GM23338 (cell line): Measurements from ENCODE around the gene CKLF. TPM values are rescaled to one million over a fixed set of nuclear protein-coding genes. Genes with fewer than 3 reads are reported as not detected.

Experiments
- ATAC-seq: fragments of 200-7000 bp; cut with Tn5 transposase; 3 replicates; pipeline ENCODE4 v1.9.1; 2020
- DNase-seq: peaks from one replicate; pipeline ENCODE4 v3.0.0-alpha.2; 2015; ENCODE audit warnings: low spot score
- H2AFZ ChIP-seq: fragments of 200-600 bp; sonication (generic); 2 replicates; pipeline ENCODE4 v1.8.0; 2016; ENCODE audit warnings: antibody characterized with exemption, mild to moderate bottlenecking, moderate library complexity
- H3F3A ChIP-seq: fragments of 200-600 bp; sonication (generic); replicated peaks from 2 replicates; pipeline ENCODE4 v1.8.0; 2017; ENCODE audit warnings: antibody characterized with exemption, mixed run types, low read depth
- H3K27ac ChIP-seq: fragments of 200-600 bp; sonication (generic); 2 replicates; pipeline ENCODE4 v1.6.1; 2016; ENCODE audit warnings: low read depth
- H3K27me3 ChIP-seq: fragments of 200-600 bp; sonication (generic); 2 replicates; pipeline ENCODE4 v1.8.0; 2016; ENCODE audit warnings: mild to moderate bottlenecking, mixed run types, moderate library complexity; ENCODE audit not compliant: insufficient read depth
- H3K36me3 ChIP-seq: fragments of 200-600 bp; sonication (generic); 2 replicates; pipeline ENCODE4 v1.8.0; 2016; ENCODE audit warnings: mild to moderate bottlenecking; ENCODE audit not compliant: insufficient read depth
- H3K4me1 ChIP-seq: fragments of 200-600 bp; sonication (generic); 2 replicates; pipeline ENCODE4 v1.8.0; 2016; ENCODE audit warnings: mild to moderate bottlenecking, moderate library complexity; ENCODE audit not compliant: insufficient read depth
- H3K4me2 ChIP-seq: fragments of 200-600 bp; sonication (generic); 2 replicates; pipeline ENCODE4 v1.7.1; 2017; ENCODE audit warnings: mixed run types
- H3K4me3 ChIP-seq: fragments of 200-600 bp; sonication (generic); 2 replicates; pipeline ENCODE4 v1.6.1; 2016; ENCODE audit warnings: mixed run types
- H3K79me2 ChIP-seq: fragments of 200-600 bp; sonication (generic); replicated peaks from 2 replicates; pipeline ENCODE4 v1.8.0; 2017; ENCODE audit warnings: mild to moderate bottlenecking; ENCODE audit not compliant: insufficient read depth
- H3K9me2 ChIP-seq: fragments of 200-600 bp; sonication (generic); 2 replicates; pipeline ENCODE4 v1.8.0; 2017; ENCODE audit not compliant: insufficient read depth
- H4K20me1 ChIP-seq: fragments of 200-600 bp; sonication (generic); replicated peaks from 2 replicates; pipeline ENCODE4 v1.8.0; 2017; ENCODE audit warnings: mild to moderate bottlenecking; ENCODE audit not compliant: insufficient read depth
- H3K27ac Mint-ChIP-seq: 2 replicates; pipeline ENCODE4 v1.8.0; 2020; ENCODE audit warnings: inconsistent platforms, mild to moderate bottlenecking, moderate library complexity, mixed read lengths
- H3K27me3 Mint-ChIP-seq: 3 replicates; pipeline ENCODE4 v1.8.0; 2022; ENCODE audit warnings: low read depth, mild to moderate bottlenecking, moderate library complexity, mixed read lengths, inconsistent platforms; ENCODE audit not compliant: insufficient read depth, poor library complexity
- H3K36me3 Mint-ChIP-seq: 3 replicates; pipeline ENCODE4 v1.8.0; 2021; ENCODE audit warnings: low read depth, mild to moderate bottlenecking, inconsistent platforms, moderate library complexity, mixed read lengths
- H3K4me1 Mint-ChIP-seq: 3 replicates; pipeline ENCODE4 v1.8.0; 2020; ENCODE audit warnings: mild to moderate bottlenecking, inconsistent platforms, mixed read lengths
- H3K4me3 Mint-ChIP-seq: 3 replicates; pipeline ENCODE4 v1.8.0; 2021; ENCODE audit warnings: moderate library complexity, mild to moderate bottlenecking, inconsistent platforms, mixed read lengths
- H3K9me3 Mint-ChIP-seq: 3 replicates; pipeline ENCODE4 v1.8.0; 2020; ENCODE audit warnings: moderate library complexity, mild to moderate bottlenecking, inconsistent platforms, mixed read lengths
- CREB1 ChIP-seq: fragments of 250-450 bp; sonication (Bioruptor Pico); IDR thresholded peaks from 2 replicates; pipeline ENCODE4 v1.5.0; 2020; ENCODE audit warnings: low read depth, mild to moderate bottlenecking, moderate library complexity
- EZH2 ChIP-seq: fragments of 200-600 bp; sonication (generic); IDR thresholded peaks from one replicate; pipeline ENCODE4 v1.8.0; 2017; ENCODE audit warnings: antibody characterized with exemption, mild to moderate bottlenecking, low read depth; ENCODE audit not compliant: unreplicated experiment
- EZH2phosphoT487 ChIP-seq: fragments of 200-600 bp; sonication (generic); IDR thresholded peaks from one replicate; pipeline ENCODE4 v1.8.1; 2018; ENCODE audit warnings: antibody characterized with exemption; ENCODE audit not compliant: unreplicated experiment
- JUNB ChIP-seq: IDR thresholded peaks from one replicate; pipeline ENCODE4 v1.6.1; 2016; ENCODE audit warnings: antibody characterized with exemption; ENCODE audit not compliant: unreplicated experiment
- NANOG ChIP-seq: IDR thresholded peaks from 2 replicates; pipeline ENCODE4 v1.6.1; 2016; ENCODE audit warnings: antibody characterized with exemption, borderline replicate concordance
- POLR2AphosphoS5 ChIP-seq: IDR thresholded peaks from 2 replicates; pipeline ENCODE4 v1.6.1; 2016; ENCODE audit warnings: antibody characterized with exemption, low read depth
- REST ChIP-seq: IDR thresholded peaks from one replicate; pipeline ENCODE4 v1.6.1; 2018; ENCODE audit warnings: antibody characterized with exemption; ENCODE audit not compliant: unreplicated experiment
- STAT1 ChIP-seq: IDR thresholded peaks from one replicate; pipeline ENCODE4 v1.6.1; 2016; ENCODE audit warnings: antibody characterized with exemption; ENCODE audit not compliant: unreplicated experiment
- ZNF114 ChIP-seq: fragments of 250-450 bp; sonication (Bioruptor Pico); IDR thresholded peaks from 2 replicates; pipeline ENCODE4 v1.5.0; 2020; ENCODE audit warnings: mild to moderate bottlenecking, moderate library complexity
- ZNF331 ChIP-seq: fragments of 250-450 bp; sonication (Bioruptor Pico); IDR thresholded peaks from 2 replicates; pipeline ENCODE4 v1.5.0; 2020; ENCODE audit warnings: low read depth, mild to moderate bottlenecking, moderate library complexity
- polyA plus RNA-seq: library from polyadenylated mRNA; unstranded; fragments of >200 nt; fragmentation: Nextera tagmentation; extraction: Ambion mirVana; gene quantifications from 2 replicates; pipeline ENCODE4 v1.2.1, GENCODE V29; 2016
- total RNA-seq: library from RNA; depleted of rRNA; stranded (reverse); fragments of >200 nt; shearing (Covaris generic); gene quantifications from 2 replicates; pipeline ENCODE4 v1.2.3, GENCODE V29; 2014
- TF ChIP-seq, protein P1 (sequence below): IDR thresholded peaks from 2 replicates; pipeline ENCODE4 v1.6.1; 2016; ENCODE audit warnings: antibody characterized with exemption
- TF ChIP-seq, protein P2 (sequence below): fragments of 250-450 bp; sonication (Bioruptor Pico); IDR thresholded peaks from 2 replicates; pipeline ENCODE4 v1.5.0; 2020; ENCODE audit warnings: mild to moderate bottlenecking, moderate library complexity
- TF ChIP-seq, protein P3 (sequence below), 2 experiments: fragments of 200-600 bp in 1 of 2; sonication (generic) in 1 of 2; conservative IDR thresholded peaks; 2 replicates each; pipeline versions ENCODE4 v1.5.1 to v1.6.1; 2016 to 2017; ENCODE audit warnings: antibody characterized with exemption in 2 of 2, low read depth in 2 of 2, mild to moderate bottlenecking in 2 of 2, moderate library complexity in 1 of 2

The CKLF gene
- total and polyA plus RNA-seq, 2 experiments from 2014 or later: 25.5 to 60.0 TPM

GRCh38 chr16:66529475-66529874 is 22.9 kb upstream of the CKLF start:
- no peak for DNase-seq
- no peak overlapping the region for H3K4me3 ChIP-seq
- no peaks in the 10 kb centered on the region for H3K79me2 ChIP-seq
- no peaks in the 10 kb centered on the region for H3K9me2 ChIP-seq
- H3K9me3 Mint-ChIP-seq: no peaks in the 10 kb centered on the region; the same call in 2 of the 3 replicates
- no peak overlapping the region for H2AFZ ChIP-seq
- no peak overlapping the region for H3K27ac ChIP-seq
- H3K27me3 ChIP-seq: no peaks in the 10 kb centered on the region
- H3K36me3 Mint-ChIP-seq: peaks cover 3% of the 10 kb centered on the region; the same call in 1 of the 3 replicates
- no peak overlapping the region for H3K27ac Mint-ChIP-seq
- TF ChIP-seq, protein P1, sequence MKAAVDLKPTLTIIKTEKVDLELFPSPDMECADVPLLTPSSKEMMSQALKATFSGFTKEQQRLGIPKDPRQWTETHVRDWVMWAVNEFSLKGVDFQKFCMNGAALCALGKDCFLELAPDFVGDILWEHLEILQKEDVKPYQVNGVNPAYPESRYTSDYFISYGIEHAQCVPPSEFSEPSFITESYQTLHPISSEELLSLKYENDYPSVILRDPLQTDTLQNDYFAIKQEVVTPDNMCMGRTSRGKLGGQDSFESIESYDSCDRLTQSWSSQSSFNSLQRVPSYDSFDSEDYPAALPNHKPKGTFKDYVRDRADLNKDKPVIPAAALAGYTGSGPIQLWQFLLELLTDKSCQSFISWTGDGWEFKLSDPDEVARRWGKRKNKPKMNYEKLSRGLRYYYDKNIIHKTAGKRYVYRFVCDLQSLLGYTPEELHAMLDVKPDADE: no peak
- no peak for TF ChIP-seq JUNB
- TF ChIP-seq, protein P2, sequence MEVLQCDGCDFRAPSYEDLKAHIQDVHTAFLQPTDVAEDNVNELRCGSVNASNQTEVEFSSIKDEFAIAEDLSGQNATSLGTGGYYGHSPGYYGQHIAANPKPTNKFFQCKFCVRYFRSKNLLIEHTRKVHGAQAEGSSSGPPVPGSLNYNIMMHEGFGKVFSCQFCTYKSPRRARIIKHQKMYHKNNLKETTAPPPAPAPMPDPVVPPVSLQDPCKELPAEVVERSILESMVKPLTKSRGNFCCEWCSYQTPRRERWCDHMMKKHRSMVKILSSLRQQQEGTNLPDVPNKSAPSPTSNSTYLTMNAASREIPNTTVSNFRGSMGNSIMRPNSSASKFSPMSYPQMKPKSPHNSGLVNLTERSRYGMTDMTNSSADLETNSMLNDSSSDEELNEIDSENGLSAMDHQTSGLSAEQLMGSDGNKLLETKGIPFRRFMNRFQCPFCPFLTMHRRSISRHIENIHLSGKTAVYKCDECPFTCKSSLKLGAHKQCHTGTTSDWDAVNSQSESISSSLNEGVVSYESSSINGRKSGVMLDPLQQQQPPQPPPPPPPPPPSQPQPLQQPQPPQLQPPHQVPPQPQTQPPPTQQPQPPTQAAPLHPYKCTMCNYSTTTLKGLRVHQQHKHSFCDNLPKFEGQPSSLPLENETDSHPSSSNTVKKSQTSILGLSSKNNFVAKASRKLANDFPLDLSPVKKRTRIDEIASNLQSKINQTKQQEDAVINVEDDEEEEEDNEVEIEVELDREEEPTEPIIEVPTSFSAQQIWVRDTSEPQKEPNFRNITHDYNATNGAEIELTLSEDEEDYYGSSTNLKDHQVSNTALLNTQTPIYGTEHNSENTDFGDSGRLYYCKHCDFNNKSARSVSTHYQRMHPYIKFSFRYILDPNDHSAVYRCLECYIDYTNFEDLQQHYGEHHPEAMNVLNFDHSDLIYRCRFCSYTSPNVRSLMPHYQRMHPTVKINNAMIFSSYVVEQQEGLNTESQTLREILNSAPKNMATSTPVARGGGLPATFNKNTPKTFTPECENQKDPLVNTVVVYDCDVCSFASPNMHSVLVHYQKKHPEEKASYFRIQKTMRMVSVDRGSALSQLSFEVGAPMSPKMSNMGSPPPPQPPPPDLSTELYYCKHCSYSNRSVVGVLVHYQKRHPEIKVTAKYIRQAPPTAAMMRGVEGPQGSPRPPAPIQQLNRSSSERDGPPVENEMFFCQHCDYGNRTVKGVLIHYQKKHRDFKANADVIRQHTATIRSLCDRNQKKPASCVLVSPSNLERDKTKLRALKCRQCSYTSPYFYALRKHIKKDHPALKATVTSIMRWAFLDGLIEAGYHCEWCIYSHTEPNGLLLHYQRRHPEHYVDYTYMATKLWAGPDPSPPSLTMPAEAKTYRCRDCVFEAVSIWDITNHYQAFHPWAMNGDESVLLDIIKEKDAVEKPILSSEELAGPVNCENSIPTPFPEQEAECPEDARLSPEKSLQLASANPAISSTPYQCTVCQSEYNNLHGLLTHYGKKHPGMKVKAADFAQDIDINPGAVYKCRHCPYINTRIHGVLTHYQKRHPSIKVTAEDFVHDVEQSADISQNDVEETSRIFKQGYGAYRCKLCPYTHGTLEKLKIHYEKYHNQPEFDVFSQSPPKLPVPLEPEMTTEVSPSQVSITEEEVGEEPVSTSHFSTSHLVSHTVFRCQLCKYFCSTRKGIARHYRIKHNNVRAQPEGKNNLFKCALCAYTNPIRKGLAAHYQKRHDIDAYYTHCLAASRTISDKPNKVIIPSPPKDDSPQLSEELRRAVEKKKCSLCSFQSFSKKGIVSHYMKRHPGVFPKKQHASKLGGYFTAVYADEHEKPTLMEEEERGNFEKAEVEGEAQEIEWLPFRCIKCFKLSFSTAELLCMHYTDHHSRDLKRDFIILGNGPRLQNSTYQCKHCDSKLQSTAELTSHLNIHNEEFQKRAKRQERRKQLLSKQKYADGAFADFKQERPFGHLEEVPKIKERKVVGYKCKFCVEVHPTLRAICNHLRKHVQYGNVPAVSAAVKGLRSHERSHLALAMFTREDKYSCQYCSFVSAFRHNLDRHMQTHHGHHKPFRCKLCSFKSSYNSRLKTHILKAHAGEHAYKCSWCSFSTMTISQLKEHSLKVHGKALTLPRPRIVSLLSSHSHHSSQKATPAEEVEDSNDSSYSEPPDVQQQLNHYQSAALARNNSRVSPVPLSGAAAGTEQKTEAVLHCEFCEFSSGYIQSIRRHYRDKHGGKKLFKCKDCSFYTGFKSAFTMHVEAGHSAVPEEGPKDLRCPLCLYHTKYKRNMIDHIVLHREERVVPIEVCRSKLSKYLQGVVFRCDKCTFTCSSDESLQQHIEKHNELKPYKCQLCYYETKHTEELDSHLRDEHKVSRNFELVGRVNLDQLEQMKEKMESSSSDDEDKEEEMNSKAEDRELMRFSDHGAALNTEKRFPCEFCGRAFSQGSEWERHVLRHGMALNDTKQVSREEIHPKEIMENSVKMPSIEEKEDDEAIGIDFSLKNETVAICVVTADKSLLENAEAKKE (CRISPR knock-in tag): no peak
- TF ChIP-seq, protein P3, sequence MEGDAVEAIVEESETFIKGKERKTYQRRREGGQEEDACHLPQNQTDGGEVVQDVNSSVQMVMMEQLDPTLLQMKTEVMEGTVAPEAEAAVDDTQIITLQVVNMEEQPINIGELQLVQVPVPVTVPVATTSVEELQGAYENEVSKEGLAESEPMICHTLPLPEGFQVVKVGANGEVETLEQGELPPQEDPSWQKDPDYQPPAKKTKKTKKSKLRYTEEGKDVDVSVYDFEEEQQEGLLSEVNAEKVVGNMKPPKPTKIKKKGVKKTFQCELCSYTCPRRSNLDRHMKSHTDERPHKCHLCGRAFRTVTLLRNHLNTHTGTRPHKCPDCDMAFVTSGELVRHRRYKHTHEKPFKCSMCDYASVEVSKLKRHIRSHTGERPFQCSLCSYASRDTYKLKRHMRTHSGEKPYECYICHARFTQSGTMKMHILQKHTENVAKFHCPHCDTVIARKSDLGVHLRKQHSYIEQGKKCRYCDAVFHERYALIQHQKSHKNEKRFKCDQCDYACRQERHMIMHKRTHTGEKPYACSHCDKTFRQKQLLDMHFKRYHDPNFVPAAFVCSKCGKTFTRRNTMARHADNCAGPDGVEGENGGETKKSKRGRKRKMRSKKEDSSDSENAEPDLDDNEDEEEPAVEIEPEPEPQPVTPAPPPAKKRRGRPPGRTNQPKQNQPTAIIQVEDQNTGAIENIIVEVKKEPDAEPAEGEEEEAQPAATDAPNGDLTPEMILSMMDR (conservative IDR thresholded peaks at IDR 0.05; ENCODE audit: low read depth in 2 of 2): no peak
- no peak for TF ChIP-seq STAT1
- TF ChIP-seq CREB1 (CRISPR knock-in tag): no peak
- TF ChIP-seq REST: no peak
- TF ChIP-seq EZH2phosphoT487: no peak
- TF ChIP-seq ZNF114: no peak
- TF ChIP-seq ZNF331: no peak
- no peak for TF ChIP-seq POLR2AphosphoS5
- no peak for TF ChIP-seq NANOG
- TF ChIP-seq EZH2: no peak
- no peak overlapping the region for H3K4me2 ChIP-seq
- H3F3A ChIP-seq: no peaks in the 10 kb centered on the region
- H3K4me3 Mint-ChIP-seq: no peak overlapping the region
- H3K4me1 Mint-ChIP-seq: no peaks in the 10 kb centered on the region
- ATAC-seq: no peak
- H3K36me3 ChIP-seq: no peaks in the 10 kb centered on the region
- H4K20me1 ChIP-seq: no peaks in the 10 kb centered on the region; the same call in 1 of the 2 replicates
- H3K27me3 Mint-ChIP-seq: peaks cover 2% of the 10 kb centered on the region
- H3K4me1 ChIP-seq: no peaks in the 10 kb centered on the region
